PC-9 (cell line): ENCODE measurements around the gene COG5.

Experiments
- EZH2 ChIP-seq: fragments of 200-600 bp; sonication (generic); IDR thresholded peaks from 2 replicates; pipeline ENCODE4 v1.8.0; 2017; ENCODE audit warnings: antibody characterized with exemption, low read depth
- TF ChIP-seq, protein P1 (sequence below): fragments of 200-600 bp; sonication (generic); conservative IDR thresholded peaks from 2 replicates; pipeline ENCODE4 v1.6.1; 2017; ENCODE audit warnings: mixed run types, antibody characterized with exemption, mild to moderate bottlenecking, moderate library complexity

DNA sequence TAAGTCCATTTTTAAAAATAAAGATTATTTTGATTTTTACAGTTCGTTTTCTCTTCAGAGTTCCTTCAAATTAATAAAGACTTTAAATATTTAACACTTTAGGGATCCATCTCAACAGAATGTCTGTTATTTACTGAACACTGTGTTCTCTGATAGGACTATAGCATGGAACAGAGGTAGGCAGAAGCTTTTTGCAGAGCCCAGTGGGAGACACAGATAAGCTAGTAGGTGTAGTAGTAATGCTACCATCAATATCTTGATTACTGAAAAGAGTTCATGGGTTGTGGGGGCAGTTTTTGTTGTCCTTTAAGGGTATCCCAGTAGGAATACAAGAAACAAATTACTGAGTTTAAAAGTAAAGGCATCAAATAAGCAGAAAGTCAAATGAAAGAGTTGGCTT lies 254.4 kb downstream of the COG5 start:
- TF ChIP-seq, protein P1, sequence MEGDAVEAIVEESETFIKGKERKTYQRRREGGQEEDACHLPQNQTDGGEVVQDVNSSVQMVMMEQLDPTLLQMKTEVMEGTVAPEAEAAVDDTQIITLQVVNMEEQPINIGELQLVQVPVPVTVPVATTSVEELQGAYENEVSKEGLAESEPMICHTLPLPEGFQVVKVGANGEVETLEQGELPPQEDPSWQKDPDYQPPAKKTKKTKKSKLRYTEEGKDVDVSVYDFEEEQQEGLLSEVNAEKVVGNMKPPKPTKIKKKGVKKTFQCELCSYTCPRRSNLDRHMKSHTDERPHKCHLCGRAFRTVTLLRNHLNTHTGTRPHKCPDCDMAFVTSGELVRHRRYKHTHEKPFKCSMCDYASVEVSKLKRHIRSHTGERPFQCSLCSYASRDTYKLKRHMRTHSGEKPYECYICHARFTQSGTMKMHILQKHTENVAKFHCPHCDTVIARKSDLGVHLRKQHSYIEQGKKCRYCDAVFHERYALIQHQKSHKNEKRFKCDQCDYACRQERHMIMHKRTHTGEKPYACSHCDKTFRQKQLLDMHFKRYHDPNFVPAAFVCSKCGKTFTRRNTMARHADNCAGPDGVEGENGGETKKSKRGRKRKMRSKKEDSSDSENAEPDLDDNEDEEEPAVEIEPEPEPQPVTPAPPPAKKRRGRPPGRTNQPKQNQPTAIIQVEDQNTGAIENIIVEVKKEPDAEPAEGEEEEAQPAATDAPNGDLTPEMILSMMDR: no peak
- TF ChIP-seq EZH2: no peak
